ENCODE results near the gene EXD2. TPM values are rescaled to one million over a fixed set of nuclear protein-coding genes. Genes with fewer than 3 reads are reported as not detected.

Gene EXD2, protein sequence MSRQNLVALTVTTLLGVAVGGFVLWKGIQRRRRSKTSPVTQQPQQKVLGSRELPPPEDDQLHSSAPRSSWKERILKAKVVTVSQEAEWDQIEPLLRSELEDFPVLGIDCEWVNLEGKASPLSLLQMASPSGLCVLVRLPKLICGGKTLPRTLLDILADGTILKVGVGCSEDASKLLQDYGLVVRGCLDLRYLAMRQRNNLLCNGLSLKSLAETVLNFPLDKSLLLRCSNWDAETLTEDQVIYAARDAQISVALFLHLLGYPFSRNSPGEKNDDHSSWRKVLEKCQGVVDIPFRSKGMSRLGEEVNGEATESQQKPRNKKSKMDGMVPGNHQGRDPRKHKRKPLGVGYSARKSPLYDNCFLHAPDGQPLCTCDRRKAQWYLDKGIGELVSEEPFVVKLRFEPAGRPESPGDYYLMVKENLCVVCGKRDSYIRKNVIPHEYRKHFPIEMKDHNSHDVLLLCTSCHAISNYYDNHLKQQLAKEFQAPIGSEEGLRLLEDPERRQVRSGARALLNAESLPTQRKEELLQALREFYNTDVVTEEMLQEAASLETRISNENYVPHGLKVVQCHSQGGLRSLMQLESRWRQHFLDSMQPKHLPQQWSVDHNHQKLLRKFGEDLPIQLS
- 10 to 100 TPM; 11.3 to 21.4 (median 17.0) TPM for total RNA-seq
- polyA plus RNA-seq: 10 to 100 TPM; 12.2 to 23.1 TPM
- long read RNA-seq, donor 1, partial matches to known transcripts: 10 of 31 reads
- long read RNA-seq, donor 1, other reads (novel, unspliced or antisense): 16 of 31 reads
- long read RNA-seq, donor 2, full-length matches to known transcripts: 3 of 13 reads
- long read RNA-seq, donor 2, partial matches to known transcripts: 10 of 13 reads
- long read RNA-seq, donor 2, other reads (novel, unspliced or antisense): 0 of 13 reads
- long read RNA-seq, donor 3, full-length matches to known transcripts: 4 of 33 reads
- long read RNA-seq, donor 3, partial matches to known transcripts: 11 of 33 reads
- long read RNA-seq, donor 3, other reads (novel, unspliced or antisense): 18 of 33 reads

DNA sequence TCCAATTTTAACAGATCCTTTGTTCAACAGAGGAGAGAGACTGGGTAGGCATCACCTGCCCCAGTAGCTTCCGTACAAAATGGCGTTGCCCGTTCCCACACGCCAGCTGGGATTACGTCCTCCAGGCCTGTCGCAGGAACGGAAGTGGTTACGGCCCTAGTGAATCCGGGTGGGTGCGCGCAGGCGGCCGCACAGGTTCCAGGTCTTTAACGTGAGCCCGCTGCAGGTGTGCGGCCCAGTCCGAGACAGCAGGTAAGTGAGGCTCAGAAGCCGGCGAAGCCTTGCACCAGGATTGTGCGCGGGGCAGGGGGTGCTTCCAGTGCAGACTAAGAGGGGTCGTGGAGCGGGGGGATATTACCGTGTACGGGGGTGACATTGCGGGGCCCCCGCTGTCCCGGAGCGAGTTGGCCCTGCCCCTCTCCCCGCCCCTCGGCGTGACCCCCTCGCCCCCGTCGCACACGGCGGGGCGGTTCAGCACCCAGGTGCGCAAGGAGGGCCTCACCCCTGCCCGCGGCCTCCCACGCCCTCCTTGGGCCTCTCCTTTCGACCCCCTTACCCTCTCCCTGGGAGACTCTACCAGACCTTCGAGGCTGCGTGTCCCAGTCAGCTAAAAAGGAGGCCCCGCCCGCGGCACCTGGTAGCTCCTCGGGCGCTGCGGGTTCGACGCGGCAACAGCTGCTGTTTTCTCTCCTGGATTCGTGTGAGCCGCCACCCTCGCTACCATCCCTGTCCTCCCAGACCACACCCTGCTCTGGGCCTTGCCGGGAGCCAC, at the start of gene EXD2:
Gene EXD2, plus strand, starts transcription at position 159 of the 772 bp plus-strand sequence. CDS start 17,973 bp downstream, outside the sequence.
- Histone ChIP-seq H3K4me3 (peak within 1 kb of the TSS; percentile 61), H3K4me1 (ENCODE audit: insufficient read depth) (peaks cover 2% of the 10 kb centered on the region), H3K36me3 (no peaks in the 10 kb centered on the region), H3K27me3 (no peaks in the 10 kb centered on the region), H3K9me3 (no peaks in the 10 kb centered on the region), H3K27ac (peak within 1 kb of the TSS; percentile 7 to 25)
- intact Hi-C loops (cut with DNase I): no loop called here
- peak; percentile 84 to 90 (median 86) for DNase-seq
- TF ChIP-seq, protein P1, sequence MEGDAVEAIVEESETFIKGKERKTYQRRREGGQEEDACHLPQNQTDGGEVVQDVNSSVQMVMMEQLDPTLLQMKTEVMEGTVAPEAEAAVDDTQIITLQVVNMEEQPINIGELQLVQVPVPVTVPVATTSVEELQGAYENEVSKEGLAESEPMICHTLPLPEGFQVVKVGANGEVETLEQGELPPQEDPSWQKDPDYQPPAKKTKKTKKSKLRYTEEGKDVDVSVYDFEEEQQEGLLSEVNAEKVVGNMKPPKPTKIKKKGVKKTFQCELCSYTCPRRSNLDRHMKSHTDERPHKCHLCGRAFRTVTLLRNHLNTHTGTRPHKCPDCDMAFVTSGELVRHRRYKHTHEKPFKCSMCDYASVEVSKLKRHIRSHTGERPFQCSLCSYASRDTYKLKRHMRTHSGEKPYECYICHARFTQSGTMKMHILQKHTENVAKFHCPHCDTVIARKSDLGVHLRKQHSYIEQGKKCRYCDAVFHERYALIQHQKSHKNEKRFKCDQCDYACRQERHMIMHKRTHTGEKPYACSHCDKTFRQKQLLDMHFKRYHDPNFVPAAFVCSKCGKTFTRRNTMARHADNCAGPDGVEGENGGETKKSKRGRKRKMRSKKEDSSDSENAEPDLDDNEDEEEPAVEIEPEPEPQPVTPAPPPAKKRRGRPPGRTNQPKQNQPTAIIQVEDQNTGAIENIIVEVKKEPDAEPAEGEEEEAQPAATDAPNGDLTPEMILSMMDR (IDR thresholded peaks at IDR 0.05): peak in 1 of 3 donors; percentile 16
- TF ChIP-seq POLR2A (IDR thresholded peaks at IDR 0.05) (peak; percentile 25), EP300 (IDR thresholded peaks at IDR 0.05) (no peak)
- WGBS, 3 donors: 0 to 1% (median 0%) methylated on average over 33 to 58 of the region's 58 CpGs

DNA sequence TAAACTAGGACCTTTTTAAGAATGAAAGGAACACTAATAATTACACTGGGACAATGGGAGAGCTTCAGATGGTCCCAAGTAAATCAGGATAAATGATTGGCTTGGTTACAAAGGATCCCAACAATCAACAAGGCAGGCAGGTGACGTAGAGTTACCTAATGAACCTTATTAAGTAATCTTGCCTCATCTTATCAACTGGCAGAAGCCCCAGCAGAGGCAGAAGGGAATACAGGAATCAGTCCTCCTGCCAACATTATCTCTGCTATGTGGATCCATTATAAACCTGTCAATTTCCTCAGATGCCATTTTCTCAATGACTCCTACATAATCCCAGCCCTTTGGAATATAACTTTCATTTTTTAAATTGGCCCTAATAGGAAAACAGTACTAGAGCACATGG, 49.7 kb upstream of the EXD2 start:
- Histone ChIP-seq H3K4me3 (no peak overlapping the region), H3K4me1 (ENCODE audit: insufficient read depth) (no peaks in the 10 kb centered on the region), H3K9me3 (no peaks in the 10 kb centered on the region), H3K27ac (no peak overlapping the region), H3K36me3 (no peaks in the 10 kb centered on the region), H3K27me3 (no peaks in the 10 kb centered on the region)
- intact Hi-C loops (cut with DNase I): no loop called here
- DNase-seq: no peak
- 88 to 96% (median 89%) methylated on average over 1 of the region's 1 CpG for WGBS, 3 donors
- TF ChIP-seq, protein P1 (IDR thresholded peaks at IDR 0.05): no peak
- TF ChIP-seq EP300 (IDR thresholded peaks at IDR 0.05) (no peak), POLR2A (IDR thresholded peaks at IDR 0.05) (no peak)

DNA sequence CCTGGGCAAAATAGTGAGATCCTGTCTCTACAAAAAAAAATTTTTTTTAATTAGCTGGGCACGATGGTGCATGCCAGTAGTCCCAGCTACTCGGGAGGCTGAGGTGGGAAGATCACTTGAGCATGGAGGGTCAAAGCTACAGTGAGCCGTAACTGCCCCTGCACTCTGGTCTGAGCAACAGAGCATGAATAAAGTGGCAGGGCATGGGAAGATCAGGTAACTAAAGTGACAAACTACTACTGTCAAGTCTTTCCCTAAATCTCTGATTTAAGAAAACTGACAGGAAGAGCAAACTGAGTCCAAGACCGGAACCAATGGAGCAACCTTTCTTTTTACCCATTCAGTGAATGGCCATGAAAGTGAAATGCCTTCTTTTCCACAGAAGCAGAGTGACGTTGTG, 49.2 kb upstream of the EXD2 start:
- WGBS, 3 donors: 92 to 95% (median 94%) methylated on average over 5 of the region's 5 CpGs
- intact Hi-C loops (cut with DNase I): no loop called here

More for the DNA sequence above, 49.2 kb upstream of the EXD2 start:
- Histone ChIP-seq H3K36me3 (no peaks in the 10 kb centered on the region), H3K27me3 (no peaks in the 10 kb centered on the region), H3K4me1 (ENCODE audit: insufficient read depth) (no peaks in the 10 kb centered on the region), H3K9me3 (no peaks in the 10 kb centered on the region), H3K27ac (no peak overlapping the region), H3K4me3 (no peak overlapping the region)
- DNase-seq: no peak
- no peak for TF ChIP-seq EP300 (IDR thresholded peaks at IDR 0.05)
- TF ChIP-seq, protein P1 (IDR thresholded peaks at IDR 0.05): no peak
- no peak for TF ChIP-seq POLR2A (IDR thresholded peaks at IDR 0.05)

Measured in ovary (tissue), 10 donors.